CD14-positive monocyte (primary cell): ENCODE measurements around the gene HDAC7. TPM values are rescaled to one million over a fixed set of nuclear protein-coding genes. Genes with fewer than 3 reads are reported as not detected.

Source experiments
- DNase-seq, 3 donors: peaks; one replicate each; pipeline ENCODE4 v3.0.0-alpha.2; 2011 to 2022
- H2AFZ ChIP-seq: 2 replicates; pipeline ENCODE4 v1.6.0; 2012; ENCODE audit warnings: mild to moderate bottlenecking, low read depth, low read length, inconsistent platforms; ENCODE audit not compliant: insufficient read depth, poor library complexity, severe bottlenecking
- H3K27ac ChIP-seq, 2 donors: 1 replicate in 1 of 2; 2 replicates in 1 of 2; pipeline ENCODE4 v1.5.1; 2012 to 2013; ENCODE audit warnings: low read length in 2 of 2, control low read depth in 1 of 2, inconsistent platforms in 1 of 2, low read depth in 1 of 2, mild to moderate bottlenecking in 1 of 2
- H3K27me3 ChIP-seq, 2 donors: one replicate each; pipeline versions ENCODE4 v1.6.0 to v1.6.1; 2011 to 2013; ENCODE audit warnings: low read length in 2 of 2; ENCODE audit not compliant: control insufficient read depth in 2 of 2, insufficient read depth in 2 of 2
- H3K36me3 ChIP-seq, 2 donors: replicated peaks in 1 of 2; 1 replicate in 1 of 2; 2 replicates in 1 of 2; pipeline versions ENCODE4 v1.5.1 to v1.6.1; 2012 to 2013; ENCODE audit warnings: low read length in 2 of 2, control low read depth in 1 of 2, inconsistent platforms in 1 of 2, mild to moderate bottlenecking in 1 of 2; ENCODE audit not compliant: insufficient read depth in 2 of 2, control insufficient read depth in 1 of 2
- H3K4me1 ChIP-seq, 2 donors: 1 replicate in 1 of 2; 2 replicates in 1 of 2; pipeline versions ENCODE4 v1.5.1 to v1.6.1; 2012 to 2013; ENCODE audit warnings: low read length in 2 of 2, control low read depth in 1 of 2, inconsistent platforms in 1 of 2, mild to moderate bottlenecking in 1 of 2, moderate library complexity in 1 of 2; ENCODE audit not compliant: insufficient read depth in 2 of 2, control insufficient read depth in 1 of 2
- H3K4me2 ChIP-seq: replicated peaks from 2 replicates; pipeline ENCODE3; 2012; ENCODE audit warnings: low read length, moderate library complexity, mild to moderate bottlenecking; ENCODE audit not compliant: poor library complexity, severe bottlenecking; ENCODE audit errors: extremely low read depth
- H3K4me3 ChIP-seq, 3 experiments: fragments of 200-600 bp in 1 of 3; sonication (generic) in 1 of 3; replicated peaks in 1 of 3; 1 replicate in 2 of 3; 2 replicates in 1 of 3; pipeline ENCODE4 v1.5.1; 2011 to 2013; ENCODE audit warnings: low read length in 3 of 3, mild to moderate bottlenecking in 3 of 3, control low read depth in 2 of 3, low read depth in 2 of 3, inconsistent platforms in 1 of 3, moderate library complexity in 1 of 3
- H3K79me2 ChIP-seq: 2 replicates; pipeline ENCODE4 v1.6.0; 2012; ENCODE audit warnings: mild to moderate bottlenecking, control low read depth, inconsistent platforms, low read length, moderate library complexity; ENCODE audit not compliant: insufficient read depth
- H3K9ac ChIP-seq: 2 replicates; pipeline ENCODE4 v1.6.0; 2017; ENCODE audit warnings: low read length, mild to moderate bottlenecking; ENCODE audit not compliant: insufficient read depth, poor library complexity, severe bottlenecking
- H3K9me3 ChIP-seq, 2 donors: replicated peaks in 1 of 2; 1 replicate in 1 of 2; 2 replicates in 1 of 2; pipeline versions ENCODE4 v1.5.1 to v1.6.1; 2012 to 2013; ENCODE audit warnings: low read length in 2 of 2, control low read depth in 1 of 2; ENCODE audit not compliant: control insufficient read depth in 1 of 2, insufficient read depth in 1 of 2
- H4K20me1 ChIP-seq: 2 replicates; pipeline ENCODE4 v1.6.0; 2012; ENCODE audit warnings: mild to moderate bottlenecking, low read length, control low read depth, moderate library complexity; ENCODE audit not compliant: insufficient read depth
- H3K27ac Mint-ChIP-seq, 7 donors: one replicate each; pipeline ENCODE4 v1.8.0; 2020; ENCODE audit warnings: mild to moderate bottlenecking in 7 of 7, mixed read lengths in 7 of 7, moderate library complexity in 6 of 7, inconsistent platforms in 2 of 7
- H3K27me3 Mint-ChIP-seq, 3 donors: one replicate each; pipeline ENCODE4 v1.8.0; 2021 to 2022; ENCODE audit warnings: low read depth in 3 of 3, mild to moderate bottlenecking in 3 of 3, mixed read lengths in 3 of 3, moderate library complexity in 3 of 3, inconsistent platforms in 1 of 3
- H3K36me3 Mint-ChIP-seq, 2 donors: one replicate each; pipeline ENCODE4 v1.8.0; 2020; ENCODE audit warnings: mixed read lengths in 2 of 2, inconsistent platforms in 1 of 2, mild to moderate bottlenecking in 1 of 2
- H3K4me1 Mint-ChIP-seq: one replicate; pipeline ENCODE4 v1.8.0; 2020; ENCODE audit warnings: mild to moderate bottlenecking, mixed read lengths
- H3K4me3 Mint-ChIP-seq, 2 donors: one replicate each; pipeline ENCODE4 v1.8.0; 2020; ENCODE audit warnings: mild to moderate bottlenecking in 2 of 2, mixed read lengths in 2 of 2, moderate library complexity in 1 of 2
- H3K9me3 Mint-ChIP-seq, 7 donors: one replicate each; pipeline ENCODE4 v1.8.0; 2020 to 2022; ENCODE audit warnings: mixed read lengths in 7 of 7, mild to moderate bottlenecking in 6 of 7, moderate library complexity in 6 of 7, inconsistent platforms in 2 of 7
- WGBS: methylation state at CpG from one replicate; pipeline ENCODE4 v1.1.5; 2013; ENCODE audit warnings: missing lambda C conversion rate; ENCODE audit not compliant: insufficient coverage; 5-methylcytosine and 5-hydroxymethylcytosine counted together
- intact Hi-C, 2 donors: fragments of 100-400 bp; cut with micrococcal nuclease; formaldehyde crosslinking; loops; one replicate each; pipeline versions ENCODE4 v1.15.0 to v1.15.1; 2023
- polyA plus RNA-seq, 3 donors: library from polyadenylated mRNA; depleted of rRNA in 1 of 3; unstranded in 2 of 3; stranded (reverse) in 1 of 3; fragments of 300-500 nt in 2 of 3; fragments of >200 nt in 1 of 3; fragmentation: Illumina TruSeq in 2 of 3; gene quantifications; 1 replicate in 2 of 3; 2 replicates in 1 of 3; pipeline ENCODE4 v1.2.3, GENCODE V29; 2012 to 2021
- TF ChIP-seq, protein P1 (sequence below): fragments of 200-600 bp; IDR thresholded peaks from one replicate; pipeline ENCODE4 v1.8.0; 2022; ENCODE audit warnings: antibody characterized with exemption, mild to moderate bottlenecking

HDAC7 gene
- polyA plus RNA-seq, 3 donors, result 5.9 to 79.2 (median 8.4) TPM

DNA sequence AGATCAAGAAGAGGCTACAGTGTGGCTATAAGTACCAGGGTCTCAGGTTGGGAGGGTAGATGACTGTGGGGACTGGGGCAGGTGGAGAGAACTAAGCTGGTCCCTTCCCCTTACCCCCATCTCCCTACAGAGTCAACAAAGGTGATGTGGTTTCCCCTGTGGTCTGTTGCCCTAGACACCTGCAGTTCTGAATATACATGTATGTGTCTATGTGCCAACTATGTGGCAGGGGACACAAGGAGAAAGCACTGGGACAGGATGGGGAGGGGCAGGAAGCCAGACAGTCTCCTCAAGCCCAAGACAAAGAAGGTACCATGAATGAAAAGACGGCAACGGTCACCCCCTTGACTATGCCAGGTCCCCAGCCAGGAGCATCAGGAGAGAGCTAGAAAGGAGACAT, 4.5 kb upstream of the HDAC7 start:
- WGBS, result 79% methylated on average over 2 of the region's 2 CpGs
- Histone ChIP-seq H3K36me3 (no peaks in the 10 kb centered on the region), H3K79me2 (peaks cover 12% of the 10 kb centered on the region), H3K4me1 (peaks cover 70 to 83% of the 10 kb centered on the region in 2 donors), H4K20me1 (no peaks in the 10 kb centered on the region), H3K9me3 (no peaks in the 10 kb centered on the region), H3K27me3 (no peaks in the 10 kb centered on the region), H3K4me2 (no peak overlapping the region), H3K4me3 (peak overlapping the region in 1 of 3 experiments; percentile 2), H3K27ac (peak overlapping the region in 1 of 2 donors; percentile 11), H2AFZ (no peak overlapping the region), H3K9ac (peak overlapping the region; percentile 2)
- TF ChIP-seq, protein P1, sequence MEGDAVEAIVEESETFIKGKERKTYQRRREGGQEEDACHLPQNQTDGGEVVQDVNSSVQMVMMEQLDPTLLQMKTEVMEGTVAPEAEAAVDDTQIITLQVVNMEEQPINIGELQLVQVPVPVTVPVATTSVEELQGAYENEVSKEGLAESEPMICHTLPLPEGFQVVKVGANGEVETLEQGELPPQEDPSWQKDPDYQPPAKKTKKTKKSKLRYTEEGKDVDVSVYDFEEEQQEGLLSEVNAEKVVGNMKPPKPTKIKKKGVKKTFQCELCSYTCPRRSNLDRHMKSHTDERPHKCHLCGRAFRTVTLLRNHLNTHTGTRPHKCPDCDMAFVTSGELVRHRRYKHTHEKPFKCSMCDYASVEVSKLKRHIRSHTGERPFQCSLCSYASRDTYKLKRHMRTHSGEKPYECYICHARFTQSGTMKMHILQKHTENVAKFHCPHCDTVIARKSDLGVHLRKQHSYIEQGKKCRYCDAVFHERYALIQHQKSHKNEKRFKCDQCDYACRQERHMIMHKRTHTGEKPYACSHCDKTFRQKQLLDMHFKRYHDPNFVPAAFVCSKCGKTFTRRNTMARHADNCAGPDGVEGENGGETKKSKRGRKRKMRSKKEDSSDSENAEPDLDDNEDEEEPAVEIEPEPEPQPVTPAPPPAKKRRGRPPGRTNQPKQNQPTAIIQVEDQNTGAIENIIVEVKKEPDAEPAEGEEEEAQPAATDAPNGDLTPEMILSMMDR, result no peak
- H3K27ac Mint-ChIP-seq, result peak overlapping the region in 2 of 7 donors; percentile 14 to 61
- DNase-seq, result no peak
- H3K36me3 Mint-ChIP-seq, result no peaks in the 10 kb centered on the region
- peaks cover 0 to 3% (median 0%) of the 10 kb centered on the region in 3 donors for H3K27me3 Mint-ChIP-seq
- intact Hi-C loops, result no loop called here
- H3K9me3 Mint-ChIP-seq, result peaks cover 0 to 3% (median 0%) of the 10 kb centered on the region in 7 donors
- peaks cover 79% of the 10 kb centered on the region for H3K4me1 Mint-ChIP-seq
- peak overlapping the region in 1 of 2 donors; percentile 4 for H3K4me3 Mint-ChIP-seq

DNA sequence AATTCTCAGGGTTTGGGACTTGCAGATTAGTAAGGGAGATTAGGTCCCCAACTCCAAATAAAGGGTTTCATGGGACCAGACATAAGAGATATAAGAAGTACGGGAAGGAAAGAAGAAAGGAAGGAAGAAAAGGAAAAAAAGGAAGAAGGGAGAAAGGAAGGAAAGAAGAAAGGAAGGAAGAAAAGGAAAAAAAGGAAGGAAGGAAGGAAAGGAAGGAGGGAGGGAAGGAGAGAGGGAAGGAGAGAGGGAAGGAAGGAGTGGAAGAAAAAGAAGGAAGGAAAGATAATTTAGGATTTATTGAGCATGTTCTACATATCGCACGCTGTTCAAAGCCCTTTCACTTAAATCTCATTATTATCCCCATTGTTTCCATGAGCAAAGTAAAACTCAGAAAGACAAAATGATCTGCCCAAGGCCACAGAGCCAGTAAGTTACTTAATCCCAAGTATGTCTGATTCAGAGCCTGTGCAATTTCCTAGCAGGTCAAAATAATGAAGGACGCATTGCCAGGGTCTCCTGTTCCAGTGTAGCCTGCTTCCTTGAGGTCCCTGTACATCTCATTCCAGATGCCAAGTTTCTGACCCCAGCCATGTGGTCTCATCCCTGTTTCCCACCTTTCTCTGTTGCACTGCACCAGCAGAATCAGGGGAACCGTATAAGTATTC, 3.9 kb upstream of the HDAC7 start:
- peaks cover 77% of the 10 kb centered on the region for H3K4me1 Mint-ChIP-seq
- H3K4me1 ChIP-seq, result peaks cover 69 to 82% of the 10 kb centered on the region in 2 donors

More for the DNA sequence above, 3.9 kb upstream of the HDAC7 start:
- no peaks in the 10 kb centered on the region for H3K9me3 ChIP-seq
- H3K27ac ChIP-seq, result peak overlapping the region in 1 of 2 donors; percentile 11
- H3K4me3 ChIP-seq, result peak overlapping the region in 1 of 3 experiments; percentile 2
- no peak overlapping the region for H3K4me2 ChIP-seq
- no peaks in the 10 kb centered on the region for H3K36me3 ChIP-seq
- peaks cover 4% of the 10 kb centered on the region for H4K20me1 ChIP-seq
- no peak overlapping the region for H3K4me3 Mint-ChIP-seq
- intact Hi-C loops, result loop anchor here in 1 of 2 donors (2.0 kb wide), 1 partner anchor 15 kb away; no protein-coding TSS in a partner anchor
- WGBS, result 55% methylated on average over 3 of the region's 5 CpGs
- TF ChIP-seq, protein P1, result no peak
- no peak overlapping the region for H2AFZ ChIP-seq
- H3K36me3 Mint-ChIP-seq, result no peaks in the 10 kb centered on the region
- H3K27me3 Mint-ChIP-seq, result peaks cover 0 to 3% (median 0%) of the 10 kb centered on the region in 3 donors
- peaks cover 0 to 3% (median 0%) of the 10 kb centered on the region in 7 donors for H3K9me3 Mint-ChIP-seq
- peaks cover 18% of the 10 kb centered on the region for H3K79me2 ChIP-seq
- peak overlapping the region in 2 of 7 donors; percentile 14 to 61 for H3K27ac Mint-ChIP-seq
- peak overlapping the region; percentile 2 for H3K9ac ChIP-seq
- no peaks in the 10 kb centered on the region for H3K27me3 ChIP-seq
- no peak for DNase-seq
